Sigmoid colon (tissue), 7 donors: Measurements from ENCODE around the gene REST. TPM values are rescaled to one million over a fixed set of nuclear protein-coding genes. Genes with fewer than 3 reads are reported as not detected.
"Not testable (repeated sequence)": the region's sequence is repeated elsewhere in the genome, so short reads cannot be mapped to it uniquely, and the experiment has no call there.

ENCODE experiments used
- DNase-seq: peaks from one replicate; pipeline ENCODE4 v3.0.0-alpha.2; 2019
- H3K27ac ChIP-seq, 4 donors: fragments of 200-600 bp; sonication (generic); one replicate each; pipeline ENCODE4 v1.5.1; 2016 to 2019; ENCODE audit warnings: mild to moderate bottlenecking in 1 of 4
- H3K27me3 ChIP-seq, 3 donors: fragments of 200-600 bp; sonication (generic); one replicate each; pipeline ENCODE4 v1.5.1; 2019; ENCODE audit warnings: mild to moderate bottlenecking in 1 of 3
- H3K36me3 ChIP-seq, 4 donors: fragments of 200-600 bp; sonication (generic); one replicate each; pipeline ENCODE4 v1.5.1; 2016 to 2019
- H3K4me1 ChIP-seq, 4 donors: fragments of 200-600 bp; sonication (generic); one replicate each; pipeline ENCODE4 v1.5.1; 2017 to 2019
- H3K4me3 ChIP-seq, 4 donors: fragments of 200-600 bp; sonication (generic); one replicate each; pipeline ENCODE4 v1.5.1; 2017 to 2019; ENCODE audit warnings: mild to moderate bottlenecking in 2 of 4, moderate library complexity in 1 of 4
- H3K9me3 ChIP-seq, 4 donors: fragments of 200-600 bp in 3 of 4; sonication (generic) in 3 of 4; one replicate each; pipeline versions ENCODE4 v1.5.1 to v1.6.1; 2013 to 2019
- EP300 ChIP-seq, 4 donors: sonication (generic); formaldehyde crosslinking; IDR thresholded peaks; one replicate each; pipeline ENCODE4 v1.6.1; 2017; ENCODE audit warnings: antibody characterized with exemption in 4 of 4
- POLR2A ChIP-seq, 2 donors: fragments of 450-650 bp; IDR thresholded peaks; one replicate each; pipeline ENCODE4 v1.6.1; 2016; ENCODE audit warnings: antibody characterized with exemption in 2 of 2, mild to moderate bottlenecking in 2 of 2, moderate library complexity in 2 of 2
- POLR2AphosphoS5 ChIP-seq, 4 donors: sonication (generic); formaldehyde crosslinking; IDR thresholded peaks; one replicate each; pipeline ENCODE4 v1.6.1; 2017; ENCODE audit warnings: antibody characterized with exemption in 4 of 4
- WGBS, 2 donors: extraction: QIAGEN DNeasy Blood & Tissue Kit; methylation state at CpG; one replicate each; pipeline ENCODE4 v1.1.7; 2013; 5-methylcytosine and 5-hydroxymethylcytosine counted together
- intact Hi-C: fragments of 100-400 bp; cut with DNase I; formaldehyde crosslinking; loops from one replicate; pipeline ENCODE4 v1.15.1; 2023
- polyA plus RNA-seq, 3 donors: library from polyadenylated mRNA; stranded (reverse); fragments of 200-250 nt; gene quantifications; one replicate each; pipeline ENCODE4 v1.2.3, GENCODE V29; 2013
- total RNA-seq, 4 donors: library from RNA; depleted of rRNA; stranded (reverse); fragments of >200 nt; gene quantifications; one replicate each; pipeline ENCODE4 v1.1.0, GENCODE V29; 2016
- TF ChIP-seq, protein P1 (sequence below), 4 experiments: fragments of 450-650 bp in 3 of 4; fragments of 200-600 bp in 1 of 4; IDR thresholded peaks; one replicate each; pipeline ENCODE4 v1.5.1; 2016 to 2019; ENCODE audit warnings: antibody characterized with exemption in 4 of 4, mild to moderate bottlenecking in 3 of 4, moderate library complexity in 2 of 4
- donor health status: healthy with polysubstance abuse.
- donor health status: Bipolar disorder and iron deficiency.
- donor health status: healthy.

REST gene
- total and polyA plus RNA-seq, 7 donors = 4.8 to 32.8 (median 23.7) TPM

GRCh38 chr4:56879996-56880395, 27.7 kb upstream of the REST start:
- no peaks in the 10 kb centered on the region for H3K4me1 ChIP-seq
- TF ChIP-seq, protein P1, sequence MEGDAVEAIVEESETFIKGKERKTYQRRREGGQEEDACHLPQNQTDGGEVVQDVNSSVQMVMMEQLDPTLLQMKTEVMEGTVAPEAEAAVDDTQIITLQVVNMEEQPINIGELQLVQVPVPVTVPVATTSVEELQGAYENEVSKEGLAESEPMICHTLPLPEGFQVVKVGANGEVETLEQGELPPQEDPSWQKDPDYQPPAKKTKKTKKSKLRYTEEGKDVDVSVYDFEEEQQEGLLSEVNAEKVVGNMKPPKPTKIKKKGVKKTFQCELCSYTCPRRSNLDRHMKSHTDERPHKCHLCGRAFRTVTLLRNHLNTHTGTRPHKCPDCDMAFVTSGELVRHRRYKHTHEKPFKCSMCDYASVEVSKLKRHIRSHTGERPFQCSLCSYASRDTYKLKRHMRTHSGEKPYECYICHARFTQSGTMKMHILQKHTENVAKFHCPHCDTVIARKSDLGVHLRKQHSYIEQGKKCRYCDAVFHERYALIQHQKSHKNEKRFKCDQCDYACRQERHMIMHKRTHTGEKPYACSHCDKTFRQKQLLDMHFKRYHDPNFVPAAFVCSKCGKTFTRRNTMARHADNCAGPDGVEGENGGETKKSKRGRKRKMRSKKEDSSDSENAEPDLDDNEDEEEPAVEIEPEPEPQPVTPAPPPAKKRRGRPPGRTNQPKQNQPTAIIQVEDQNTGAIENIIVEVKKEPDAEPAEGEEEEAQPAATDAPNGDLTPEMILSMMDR (IDR thresholded peaks at IDR 0.05) = no peak
- TF ChIP-seq EP300 (IDR thresholded peaks at IDR 0.05) (no peak), POLR2A (IDR thresholded peaks at IDR 0.05) (no peak), POLR2AphosphoS5 (IDR thresholded peaks at IDR 0.05) (no peak)
- no peak overlapping the region for H3K4me3 ChIP-seq
- H3K9me3 ChIP-seq = no peaks in the 10 kb centered on the region
- intact Hi-C loops = no loop called here
- WGBS, 2 donors = 44 to 67% methylated on average over 3 of the region's 3 CpGs
- no peak for DNase-seq
- H3K27me3 ChIP-seq = no peaks in the 10 kb centered on the region
- no peaks in the 10 kb centered on the region for H3K36me3 ChIP-seq
- H3K27ac ChIP-seq = no peak overlapping the region

DNA sequence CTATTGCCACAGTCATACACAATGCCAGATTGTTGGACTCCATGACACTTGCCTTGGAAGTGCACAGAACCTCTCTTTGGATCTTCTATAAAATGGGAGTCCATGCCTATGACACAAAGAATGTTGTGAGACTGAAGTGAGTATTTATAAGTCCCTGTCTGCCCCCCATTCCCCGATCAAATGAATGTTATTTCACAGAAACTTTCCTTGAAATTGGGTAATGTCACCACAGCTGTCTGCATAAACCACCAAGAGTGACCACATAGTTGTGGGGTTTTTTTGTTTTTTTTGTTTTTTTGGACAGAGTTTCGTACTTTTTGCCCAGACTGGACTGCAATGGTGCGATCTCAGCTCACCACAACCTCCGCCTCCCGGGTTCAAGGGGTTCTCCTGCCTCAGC, 27.1 kb upstream of the REST start:
- no peaks in the 10 kb centered on the region for H3K4me1 ChIP-seq
- intact Hi-C loops = no loop called here
- H3K4me3 ChIP-seq = no peak overlapping the region
- H3K9me3 ChIP-seq = no peaks in the 10 kb centered on the region
- WGBS, 2 donors = 89 to 91% methylated on average over 5 of the region's 5 CpGs
- no peaks in the 10 kb centered on the region for H3K36me3 ChIP-seq
- TF ChIP-seq POLR2A (IDR thresholded peaks at IDR 0.05) (no peak), EP300 (IDR thresholded peaks at IDR 0.05) (no peak), POLR2AphosphoS5 (IDR thresholded peaks at IDR 0.05) (no peak)
- TF ChIP-seq, protein P1 (IDR thresholded peaks at IDR 0.05) = no peak
- no peak for DNase-seq
- no peak overlapping the region for H3K27ac ChIP-seq
- H3K27me3 ChIP-seq = no peaks in the 10 kb centered on the region

DNA sequence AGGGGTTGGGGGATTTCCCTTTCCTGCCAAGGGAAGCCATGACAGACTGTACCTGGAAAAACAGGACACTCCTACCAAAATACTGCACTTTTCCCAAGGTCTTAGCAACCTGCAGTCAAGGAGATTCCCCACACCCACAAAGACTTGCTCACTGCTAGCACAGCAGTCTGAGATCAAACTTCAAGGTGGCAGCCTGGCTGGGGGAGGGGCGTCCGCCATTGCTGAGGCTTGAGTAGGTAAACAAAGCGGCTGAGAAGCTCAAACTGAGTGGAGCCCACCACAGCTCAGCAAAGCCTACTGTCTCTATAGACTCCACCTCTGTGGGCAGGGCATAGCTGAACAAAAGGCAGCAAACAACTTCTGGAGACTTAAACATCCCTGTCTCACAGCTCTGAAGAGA, 23.2 kb upstream of the REST start:
- H3K27me3 ChIP-seq, H3K36me3 ChIP-seq, H3K9me3 ChIP-seq, H3K4me3 ChIP-seq, H3K4me1 ChIP-seq, intact Hi-C loops, H3K27ac ChIP-seq, DNase-seq: not testable (repeated sequence)
- WGBS, 2 donors = 61 to 79% methylated on average over 3 of the region's 3 CpGs

GRCh38 chr4:56892691-56893090, 15.0 kb upstream of the REST start:
- no peak overlapping the region for H3K27ac ChIP-seq
- H3K27me3 ChIP-seq = no peaks in the 10 kb centered on the region
- no peak for DNase-seq
- no peaks in the 10 kb centered on the region for H3K36me3 ChIP-seq
- intact Hi-C loops = no loop called here
- WGBS, 2 donors = 96 to 98% methylated on average over 1 of the region's 1 CpG
- H3K4me3 ChIP-seq = no peak overlapping the region
- no peaks in the 10 kb centered on the region for H3K9me3 ChIP-seq
- TF ChIP-seq, protein P1 (IDR thresholded peaks at IDR 0.05) = no peak
- TF ChIP-seq EP300 (IDR thresholded peaks at IDR 0.05) (no peak), POLR2AphosphoS5 (IDR thresholded peaks at IDR 0.05) (no peak), POLR2A (IDR thresholded peaks at IDR 0.05) (no peak)
- no peaks in the 10 kb centered on the region for H3K4me1 ChIP-seq

DNA sequence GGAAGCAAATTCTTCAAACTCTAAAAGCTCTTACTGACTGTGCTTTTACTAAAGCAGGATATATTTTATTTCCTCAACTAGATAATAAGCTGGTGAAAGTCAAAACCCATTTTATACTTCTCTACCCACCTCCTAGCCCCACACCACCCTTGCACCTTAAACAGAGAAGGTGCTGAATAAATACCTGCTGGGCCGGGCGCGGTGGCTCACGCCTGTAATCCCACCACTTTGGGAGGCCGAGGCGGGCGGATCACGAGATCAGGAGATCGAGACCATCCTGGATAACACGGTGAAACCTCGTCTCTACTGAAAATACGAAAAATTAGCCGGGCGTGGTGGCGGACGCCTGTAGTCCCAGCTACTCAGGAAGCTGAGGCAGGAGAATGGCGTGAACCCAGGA, 9.9 kb upstream of the REST start:
- H3K4me1 ChIP-seq, H3K9me3 ChIP-seq, DNase-seq, H3K27me3 ChIP-seq, H3K27ac ChIP-seq, intact Hi-C loops, H3K36me3 ChIP-seq, H3K4me3 ChIP-seq: not testable (repeated sequence)
- WGBS, 2 donors = 94% methylated on average over 17 of the region's 17 CpGs

DNA sequence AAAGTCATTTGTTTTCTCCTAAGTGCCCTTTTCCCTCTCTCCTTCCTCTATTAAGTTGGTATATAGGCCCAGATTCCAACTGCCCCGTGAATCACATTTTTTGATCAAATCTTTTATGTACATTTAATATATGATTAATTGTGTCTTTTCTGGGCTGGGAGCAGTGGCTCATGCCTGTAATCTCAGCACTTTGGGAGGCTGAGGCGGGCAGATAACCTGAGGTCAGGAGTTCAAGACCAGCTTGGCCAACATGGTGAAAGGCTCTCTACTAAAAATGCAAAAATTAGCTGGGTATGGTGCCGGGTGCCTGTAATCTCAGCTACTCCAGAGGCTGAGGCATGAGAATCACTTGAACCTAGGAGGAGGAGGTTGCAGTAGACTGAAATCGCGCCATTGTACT, 7.5 kb upstream of the REST start:
- H3K4me3 ChIP-seq, DNase-seq, intact Hi-C loops, H3K27me3 ChIP-seq, H3K4me1 ChIP-seq, H3K36me3 ChIP-seq, H3K27ac ChIP-seq, H3K9me3 ChIP-seq: not testable (repeated sequence)
- 95 to 96% methylated on average over 5 of the region's 5 CpGs for WGBS, 2 donors
